ENCODE results near the gene PTPRB.

Gene PTPRB

DNA sequence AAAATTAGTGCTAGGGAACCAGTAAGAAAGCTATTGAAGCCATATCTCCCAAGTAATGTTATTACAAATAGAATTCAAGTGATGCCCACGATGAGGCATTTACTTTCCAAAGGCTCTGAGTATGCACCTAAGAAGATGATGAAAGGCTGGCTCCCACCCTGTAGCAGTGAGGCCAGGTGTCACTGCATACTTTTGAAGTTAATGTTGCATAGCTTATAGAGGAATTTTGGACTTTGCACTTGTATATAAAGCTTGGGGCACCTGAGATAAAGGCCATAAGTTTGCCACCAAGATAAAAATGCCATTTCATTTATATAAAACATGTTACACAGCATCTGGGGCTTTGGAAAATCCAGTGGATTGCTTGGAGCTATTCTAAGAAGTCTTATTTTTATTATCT lies 96.2 kb downstream of the PTPRB start:
- TF ChIP-seq, protein P1, sequence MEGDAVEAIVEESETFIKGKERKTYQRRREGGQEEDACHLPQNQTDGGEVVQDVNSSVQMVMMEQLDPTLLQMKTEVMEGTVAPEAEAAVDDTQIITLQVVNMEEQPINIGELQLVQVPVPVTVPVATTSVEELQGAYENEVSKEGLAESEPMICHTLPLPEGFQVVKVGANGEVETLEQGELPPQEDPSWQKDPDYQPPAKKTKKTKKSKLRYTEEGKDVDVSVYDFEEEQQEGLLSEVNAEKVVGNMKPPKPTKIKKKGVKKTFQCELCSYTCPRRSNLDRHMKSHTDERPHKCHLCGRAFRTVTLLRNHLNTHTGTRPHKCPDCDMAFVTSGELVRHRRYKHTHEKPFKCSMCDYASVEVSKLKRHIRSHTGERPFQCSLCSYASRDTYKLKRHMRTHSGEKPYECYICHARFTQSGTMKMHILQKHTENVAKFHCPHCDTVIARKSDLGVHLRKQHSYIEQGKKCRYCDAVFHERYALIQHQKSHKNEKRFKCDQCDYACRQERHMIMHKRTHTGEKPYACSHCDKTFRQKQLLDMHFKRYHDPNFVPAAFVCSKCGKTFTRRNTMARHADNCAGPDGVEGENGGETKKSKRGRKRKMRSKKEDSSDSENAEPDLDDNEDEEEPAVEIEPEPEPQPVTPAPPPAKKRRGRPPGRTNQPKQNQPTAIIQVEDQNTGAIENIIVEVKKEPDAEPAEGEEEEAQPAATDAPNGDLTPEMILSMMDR (IDR thresholded peaks at IDR 0.05; ENCODE audit: insufficient read depth, low read length, poor library complexity, severe bottlenecking), result no peak

GRCh38 chr12:70536650-70537049 lies 100.6 kb downstream of the PTPRB start:
- TF ChIP-seq, protein P1 (IDR thresholded peaks at IDR 0.05; ENCODE audit: insufficient read depth, low read length, poor library complexity, severe bottlenecking), result no peak
- DNase-seq (ENCODE audit: extremely low read depth, insufficient read length), result no peak
- no peaks in the 10 kb centered on the region for H3K36me3 ChIP-seq (ENCODE audit: control insufficient read depth, insufficient read depth, low read length)
- H3K27me3 ChIP-seq (replicated peaks; ENCODE audit: control insufficient read depth, insufficient read depth, low read length), result no peaks in the 10 kb centered on the region
- H3K4me3 ChIP-seq (replicated peaks; ENCODE audit: low read depth, low read length), result no peak overlapping the region

More for the DNA sequence above, 96.2 kb downstream of the PTPRB start:
- H3K27me3 ChIP-seq (replicated peaks; ENCODE audit: control insufficient read depth, insufficient read depth, low read length), result no peaks in the 10 kb centered on the region
- DNase-seq (ENCODE audit: extremely low read depth, insufficient read length), result no peak
- H3K36me3 ChIP-seq (ENCODE audit: control insufficient read depth, insufficient read depth, low read length), result no peaks in the 10 kb centered on the region
- no peak overlapping the region for H3K4me3 ChIP-seq (replicated peaks; ENCODE audit: low read depth, low read length)

DNA sequence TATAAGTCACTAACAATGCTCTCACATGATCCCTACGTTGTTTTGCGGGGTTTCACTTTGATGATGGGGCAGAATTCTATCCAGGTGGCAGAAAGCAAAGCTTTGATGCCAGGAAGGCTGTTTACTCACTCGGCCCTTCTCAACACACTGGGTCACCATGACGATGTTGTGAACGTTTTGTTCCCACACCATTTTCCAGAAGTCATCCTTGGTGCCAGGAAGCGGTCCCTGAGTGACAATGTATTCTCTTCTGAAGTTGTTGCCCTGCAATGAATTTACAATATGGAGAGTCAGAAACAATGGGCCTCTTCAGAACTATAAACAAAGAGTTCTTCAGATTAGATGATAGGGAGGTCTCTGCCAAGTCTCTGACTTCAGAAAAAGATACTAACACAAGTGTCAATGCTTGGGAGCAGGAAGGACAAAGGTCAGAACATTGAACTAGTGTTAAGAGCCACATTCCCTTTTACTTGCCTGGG lies 101.3 kb downstream of the PTPRB start:
- DNase-seq (ENCODE audit: extremely low read depth, insufficient read length), result no peak
- no peaks in the 10 kb centered on the region for H3K27me3 ChIP-seq (replicated peaks; ENCODE audit: control insufficient read depth, insufficient read depth, low read length)
- H3K36me3 ChIP-seq (ENCODE audit: control insufficient read depth, insufficient read depth, low read length), result no peaks in the 10 kb centered on the region
- TF ChIP-seq, protein P1 (IDR thresholded peaks at IDR 0.05; ENCODE audit: insufficient read depth, low read length, poor library complexity, severe bottlenecking), result no peak
- H3K4me3 ChIP-seq (replicated peaks; ENCODE audit: low read depth, low read length), result no peak overlapping the region

DNA sequence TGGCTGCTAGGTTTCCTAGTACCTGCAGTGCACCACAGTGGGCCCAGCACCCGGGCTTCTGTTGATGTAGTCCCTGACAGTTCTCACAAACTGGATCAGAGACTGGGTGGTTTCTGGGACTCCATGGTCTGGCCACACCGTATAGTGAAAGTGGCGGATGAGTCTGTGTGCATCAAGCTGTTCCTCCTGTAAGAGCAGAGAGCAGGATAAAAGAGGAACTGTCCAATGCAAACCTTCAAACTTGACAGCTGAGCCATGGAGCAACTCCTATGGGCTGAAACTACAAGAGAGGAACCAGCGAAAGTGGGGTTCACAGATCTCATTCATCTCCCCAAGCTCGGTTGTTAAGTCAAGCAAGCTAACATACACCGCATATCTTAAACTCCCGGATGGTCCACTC lies 102.8 kb downstream of the PTPRB start:
- no peak overlapping the region for H3K4me3 ChIP-seq (replicated peaks; ENCODE audit: low read depth, low read length)
- H3K36me3 ChIP-seq (ENCODE audit: control insufficient read depth, insufficient read depth, low read length), result no peaks in the 10 kb centered on the region
- no peaks in the 10 kb centered on the region for H3K27me3 ChIP-seq (replicated peaks; ENCODE audit: control insufficient read depth, insufficient read depth, low read length)
- TF ChIP-seq, protein P1 (IDR thresholded peaks at IDR 0.05; ENCODE audit: insufficient read depth, low read length, poor library complexity, severe bottlenecking), result no peak
- no peak for DNase-seq (ENCODE audit: extremely low read depth, insufficient read length)

- TF ChIP-seq, protein P1 (IDR thresholded peaks at IDR 0.05; ENCODE audit: insufficient read depth, low read length, poor library complexity, severe bottlenecking), result no peak
- no peak for DNase-seq (ENCODE audit: extremely low read depth, insufficient read length)
- H3K36me3 ChIP-seq (ENCODE audit: control insufficient read depth, insufficient read depth, low read length), result no peaks in the 10 kb centered on the region
- no peak overlapping the region for H3K4me3 ChIP-seq (replicated peaks; ENCODE audit: low read depth, low read length)
- H3K27me3 ChIP-seq (replicated peaks; ENCODE audit: control insufficient read depth, insufficient read depth, low read length), result no peaks in the 10 kb centered on the region
Observed at GRCh38 chr12:70529647-70530046, 107.6 kb downstream of the PTPRB start.

- no peaks in the 10 kb centered on the region for H3K36me3 ChIP-seq (ENCODE audit: control insufficient read depth, insufficient read depth, low read length)
- TF ChIP-seq, protein P1 (IDR thresholded peaks at IDR 0.05; ENCODE audit: insufficient read depth, low read length, poor library complexity, severe bottlenecking), result no peak
- DNase-seq (ENCODE audit: extremely low read depth, insufficient read length), result no peak
- no peak overlapping the region for H3K4me3 ChIP-seq (replicated peaks; ENCODE audit: low read depth, low read length)
- H3K27me3 ChIP-seq (replicated peaks; ENCODE audit: control insufficient read depth, insufficient read depth, low read length), result no peaks in the 10 kb centered on the region
Observed at GRCh38 chr12:70520847-70521246, 116.4 kb downstream of the PTPRB start.

All from GM06990 (cell line).